T-helper 9 cell (primary cell): Measurements from ENCODE around the gene BMPER.

Experiments used
- DNase-seq: peaks from one replicate; pipeline ENCODE4 v3.0.0-alpha.2; 2020
- total RNA-seq, 2 donors: gene quantifications; one replicate each; lab custom pipeline; 2026; lab: John Stamatoyannopoulos, UW

BMPER gene
- total RNA-seq: 0.21 to 0.24 reads per million in 2 donors

DNA sequence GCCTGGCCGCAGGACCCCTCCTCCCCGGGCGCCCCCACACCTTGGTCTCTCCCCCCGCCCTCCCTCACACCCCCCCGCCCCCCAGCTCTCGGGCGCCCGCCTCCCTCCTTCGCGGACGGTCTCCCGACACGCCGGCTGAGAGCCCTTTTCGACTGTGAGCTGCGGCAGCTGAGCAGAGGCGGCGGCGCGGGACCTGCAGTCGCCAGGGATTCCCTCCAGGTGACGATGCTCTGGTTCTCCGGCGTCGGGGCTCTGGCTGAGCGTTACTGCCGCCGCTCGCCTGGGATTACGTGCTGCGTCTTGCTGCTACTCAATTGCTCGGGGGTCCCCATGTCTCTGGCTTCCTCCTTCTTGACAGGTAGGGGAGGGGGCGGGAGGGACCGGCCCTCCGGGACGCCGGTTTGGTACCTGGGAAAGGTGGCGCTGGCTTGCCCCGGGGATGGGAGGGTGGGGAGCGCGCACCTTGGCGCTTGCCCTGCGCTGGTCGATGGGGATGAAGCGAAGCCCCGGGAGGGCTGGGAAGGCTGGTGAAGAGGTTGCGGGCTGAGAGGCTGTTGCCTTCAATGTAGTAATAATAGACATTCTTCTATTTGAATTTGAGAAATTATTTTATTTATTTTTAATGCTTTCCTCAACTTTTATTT, at the start of gene BMPER:
TSS of gene BMPER (plus strand) at position 151 of the 644 bp plus-strand sequence. CDS start at position 226, 75 bp downstream.
- DNase-seq: no peak

GRCh38 chr7:33861947-33862346, 43.4 kb upstream of the BMPER start:
- DNase-seq: no peak

DNA sequence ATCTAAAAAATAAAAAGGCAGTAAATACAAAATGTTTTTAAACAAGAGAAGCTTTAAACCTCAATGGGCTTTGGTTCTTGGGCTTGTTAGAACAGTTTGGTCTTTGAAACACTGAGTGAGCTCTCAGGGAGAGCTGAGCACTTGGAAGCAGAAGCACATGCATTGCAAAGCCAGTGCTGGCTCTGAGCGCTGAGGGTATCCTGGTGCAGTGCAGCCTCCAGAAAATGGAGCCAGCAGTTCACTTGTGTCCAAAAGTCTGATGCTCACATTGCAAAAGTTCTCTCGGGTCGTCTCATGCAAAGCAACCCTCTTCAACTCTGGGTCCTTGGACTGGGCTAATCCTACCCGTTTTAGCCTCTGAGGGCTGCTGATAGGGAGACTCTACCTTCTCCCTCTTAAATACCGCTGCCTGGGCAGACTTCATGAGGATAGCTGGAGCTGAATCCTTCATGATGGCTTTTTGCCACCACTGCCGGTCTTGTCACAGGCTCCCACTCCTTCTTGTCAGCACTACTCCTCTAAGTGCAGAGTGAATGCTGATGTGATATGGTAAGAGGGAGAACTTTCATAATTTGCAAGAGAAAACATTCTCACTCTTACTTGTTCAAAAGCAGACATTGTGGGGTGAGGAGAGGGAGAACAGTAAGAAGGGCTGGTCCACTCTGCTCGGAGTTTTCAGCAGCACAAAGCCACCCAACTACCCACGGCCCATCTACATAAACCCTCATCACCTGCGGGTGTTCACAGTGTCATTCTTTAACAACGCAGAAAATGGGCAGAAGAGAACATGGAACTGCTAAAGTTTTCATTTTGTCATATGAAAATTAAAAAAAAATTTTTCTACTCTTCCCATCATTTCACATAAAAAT, 42.2 kb upstream of the BMPER start:
- no peak for DNase-seq

GRCh38 chr7:33868166-33868565, 37.2 kb upstream of the BMPER start:
- DNase-seq: no peak

DNA sequence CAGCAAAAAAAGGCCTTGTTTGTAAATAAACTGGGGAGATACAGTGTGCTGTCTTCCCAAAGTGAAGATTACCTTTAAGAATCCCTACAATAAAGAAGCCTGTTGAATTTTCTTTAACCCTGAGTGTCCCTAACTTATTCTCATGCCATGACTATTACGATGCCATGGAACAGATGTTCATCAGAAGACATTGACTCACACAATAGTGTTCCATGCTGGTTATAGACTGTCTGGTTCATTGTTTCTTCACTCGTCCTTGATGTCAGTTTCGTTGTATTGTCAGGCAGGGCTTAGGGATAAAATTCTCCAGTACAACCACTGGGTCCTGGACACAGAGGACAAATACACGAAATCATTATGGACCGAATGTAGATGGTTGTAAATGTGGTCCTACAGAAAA, 36.2 kb upstream of the BMPER start:
- no peak for DNase-seq

- DNase-seq: no peak
Observed at GRCh38 chr7:33870120-33870519, 35.2 kb upstream of the BMPER start.

DNA sequence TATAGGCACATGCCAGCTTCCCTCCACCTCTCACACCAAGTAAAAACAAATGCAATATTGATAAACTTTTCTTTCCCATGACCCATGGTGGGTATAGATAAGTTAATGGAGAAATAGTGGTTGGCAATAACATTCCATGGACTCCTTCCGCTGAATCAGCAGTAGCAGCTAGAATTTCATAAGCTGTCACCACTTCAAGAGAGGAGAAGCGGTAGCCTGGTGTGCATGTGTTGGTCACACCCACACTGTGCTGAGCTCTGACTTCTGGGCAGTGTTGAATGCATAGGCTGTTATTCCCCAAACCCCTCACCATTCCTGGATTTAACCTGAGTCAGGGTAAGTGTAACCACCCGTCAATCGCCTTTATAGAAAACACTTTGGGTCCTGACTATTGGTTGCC, 32.5 kb upstream of the BMPER start:
- DNase-seq: no peak

DNA sequence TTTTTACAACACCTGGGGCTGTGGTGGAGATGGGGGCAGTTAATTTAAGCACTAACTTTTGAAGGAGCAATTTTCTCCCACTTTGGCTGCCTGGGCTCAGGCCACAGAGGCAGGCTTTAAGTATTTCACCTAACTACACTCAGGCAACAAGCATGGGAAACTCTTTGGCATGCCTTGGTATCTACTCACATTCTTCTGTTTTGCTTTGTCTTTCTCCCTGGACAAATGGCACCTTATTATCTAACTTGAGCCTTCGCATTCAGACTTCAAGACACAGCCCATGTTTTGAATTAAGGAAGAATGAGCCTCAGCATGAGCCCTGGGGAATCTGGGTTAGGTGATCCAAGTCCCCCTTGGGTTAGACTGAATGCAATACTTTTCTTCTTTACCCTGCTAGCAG, 31.8 kb upstream of the BMPER start:
- no peak for DNase-seq

- DNase-seq: no peak
Observed at GRCh38 chr7:33873981-33874750, 31.2 kb upstream of the BMPER start.

DNA sequence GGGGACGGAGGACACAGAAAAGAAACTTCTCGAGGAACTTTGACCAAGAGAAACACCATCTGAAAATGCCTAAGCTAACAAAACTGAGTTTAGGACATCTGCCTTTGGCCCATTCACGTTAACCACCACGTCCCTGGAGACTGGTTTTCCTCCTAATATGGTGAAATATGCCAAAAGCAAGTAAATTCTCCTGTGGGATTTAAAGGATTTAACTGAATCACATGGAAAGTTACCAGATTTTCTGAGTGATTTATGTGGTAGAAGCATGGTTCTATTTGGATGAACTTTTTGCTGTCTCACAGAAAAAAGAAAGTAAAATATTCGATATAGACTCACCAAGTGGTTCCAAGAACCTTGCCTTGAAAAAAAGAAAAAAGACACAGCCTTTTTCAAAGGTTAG, 30.4 kb upstream of the BMPER start:
- DNase-seq: no peak

GRCh38 chr7:33876596-33877274, 28.6 kb upstream of the BMPER start:
- DNase-seq: no peak

DNA sequence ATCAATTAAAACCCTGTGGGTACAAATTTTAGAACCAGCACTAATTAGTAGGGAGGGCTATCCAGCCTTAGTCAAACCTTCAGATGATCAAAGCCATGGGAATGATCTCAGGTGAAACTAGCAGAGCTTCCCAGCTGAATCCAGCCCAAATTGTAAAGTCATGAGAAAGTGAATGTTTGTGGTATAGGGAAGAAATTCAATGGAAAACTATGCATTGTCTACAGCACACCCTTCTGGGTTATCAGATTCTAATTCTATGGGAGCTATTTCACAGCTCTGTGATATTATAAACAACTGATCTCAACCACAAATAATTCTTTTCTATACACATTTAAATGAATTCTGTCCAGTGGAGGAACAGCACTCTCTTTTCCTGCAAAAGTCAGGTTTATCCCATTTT, 24.6 kb upstream of the BMPER start:
- no peak for DNase-seq

GRCh38 chr7:33881316-33881715, 24.0 kb upstream of the BMPER start:
- DNase-seq: no peak

DNA sequence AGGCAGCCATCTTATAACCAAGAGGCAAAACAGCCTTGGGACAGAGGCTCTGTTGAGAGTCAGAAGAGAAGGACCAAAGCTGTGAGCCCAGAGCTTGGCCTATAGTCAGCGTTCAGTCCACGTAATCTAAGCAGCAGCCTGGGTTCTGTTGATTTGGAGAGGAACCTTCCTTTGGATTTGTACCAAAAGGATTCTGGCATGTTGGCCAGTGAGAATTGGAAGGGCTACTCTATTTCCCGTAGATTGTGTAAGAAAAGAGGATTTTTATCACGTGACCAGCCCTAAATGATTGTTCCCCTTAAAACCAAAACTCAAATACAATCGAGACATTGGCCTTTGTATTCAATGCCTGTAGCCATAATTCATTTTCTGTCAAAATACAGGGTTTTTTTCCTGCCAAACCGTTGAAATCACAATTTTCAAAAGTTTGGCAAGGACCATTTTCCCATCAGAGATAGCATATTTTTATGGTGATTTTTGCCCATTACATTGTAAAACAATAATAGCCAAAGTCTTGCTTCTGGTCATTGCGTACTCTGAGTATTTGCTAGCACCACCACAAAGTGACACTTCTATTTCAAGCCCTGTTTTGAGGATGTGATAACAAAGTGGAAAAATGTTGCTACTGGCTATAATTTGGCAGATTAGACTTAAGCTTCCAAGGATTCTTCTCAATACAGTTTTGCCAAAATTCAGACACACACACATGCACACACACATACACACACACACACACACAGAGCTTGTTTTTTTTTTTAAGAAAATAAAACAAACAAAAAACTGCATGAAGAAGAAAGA, 23.1 kb upstream of the BMPER start:
- DNase-seq: no peak

DNA sequence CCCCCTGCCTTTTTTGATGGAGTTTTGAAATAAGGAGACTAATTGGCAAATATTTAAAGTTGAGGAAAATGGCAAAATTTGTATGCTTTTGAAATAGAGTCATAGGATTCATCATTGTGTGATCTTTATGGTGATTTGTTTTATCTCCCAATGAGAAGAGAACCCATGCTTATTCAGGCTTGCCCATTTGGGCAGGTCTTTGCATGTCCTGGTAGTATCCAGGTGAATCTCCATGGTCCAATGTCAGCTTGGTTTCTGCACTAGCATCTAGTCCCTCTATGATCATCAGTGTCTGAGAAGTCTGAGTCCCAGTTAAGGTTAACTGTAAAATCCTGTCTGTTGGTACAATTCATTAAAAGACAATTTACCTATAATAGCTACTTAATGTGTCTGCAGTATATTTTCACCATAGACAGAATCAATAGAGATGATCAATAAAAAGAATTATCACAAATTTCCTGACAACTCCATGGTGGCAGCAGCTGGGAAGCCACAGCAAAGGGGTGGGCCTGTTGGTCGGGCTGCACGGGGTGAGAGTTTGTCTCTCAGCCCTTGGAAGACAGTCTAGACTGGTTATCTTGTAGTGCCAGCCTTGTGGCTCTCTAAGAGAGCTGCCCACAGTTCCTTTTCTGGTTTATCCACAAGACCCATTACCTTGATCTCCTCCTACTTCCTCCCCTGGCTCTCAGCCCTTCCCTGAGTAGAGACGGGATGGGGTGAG, 22.2 kb upstream of the BMPER start:
- no peak for DNase-seq

GRCh38 chr7:33883671-33883965, 21.7 kb upstream of the BMPER start:
- no peak for DNase-seq

- DNase-seq: no peak
Observed at GRCh38 chr7:33885290-33886148, 19.8 kb upstream of the BMPER start.

DNA sequence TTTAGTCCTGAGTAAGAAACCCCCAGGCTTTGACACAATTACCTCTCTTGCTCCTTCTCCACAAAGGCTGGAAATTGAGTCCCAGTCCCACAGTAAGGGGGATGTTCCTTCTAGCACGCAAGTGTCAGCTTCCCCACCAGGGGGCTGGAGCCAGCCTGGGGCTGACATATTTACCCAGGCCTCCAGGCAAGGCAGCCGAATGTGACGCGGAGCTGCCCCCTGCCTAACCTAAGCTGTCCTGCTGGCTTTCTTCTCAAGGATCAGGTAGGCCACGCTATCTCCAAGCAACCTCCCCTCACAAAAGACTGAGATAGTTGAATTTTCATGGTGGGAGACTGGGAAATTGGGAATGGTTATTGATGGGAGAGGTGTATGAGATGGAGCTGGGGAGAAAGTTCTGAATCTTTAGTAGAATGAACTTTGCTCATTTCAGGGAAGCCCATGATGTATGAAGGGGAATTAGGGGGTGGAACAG, 19.2 kb upstream of the BMPER start:
- DNase-seq: no peak

DNA sequence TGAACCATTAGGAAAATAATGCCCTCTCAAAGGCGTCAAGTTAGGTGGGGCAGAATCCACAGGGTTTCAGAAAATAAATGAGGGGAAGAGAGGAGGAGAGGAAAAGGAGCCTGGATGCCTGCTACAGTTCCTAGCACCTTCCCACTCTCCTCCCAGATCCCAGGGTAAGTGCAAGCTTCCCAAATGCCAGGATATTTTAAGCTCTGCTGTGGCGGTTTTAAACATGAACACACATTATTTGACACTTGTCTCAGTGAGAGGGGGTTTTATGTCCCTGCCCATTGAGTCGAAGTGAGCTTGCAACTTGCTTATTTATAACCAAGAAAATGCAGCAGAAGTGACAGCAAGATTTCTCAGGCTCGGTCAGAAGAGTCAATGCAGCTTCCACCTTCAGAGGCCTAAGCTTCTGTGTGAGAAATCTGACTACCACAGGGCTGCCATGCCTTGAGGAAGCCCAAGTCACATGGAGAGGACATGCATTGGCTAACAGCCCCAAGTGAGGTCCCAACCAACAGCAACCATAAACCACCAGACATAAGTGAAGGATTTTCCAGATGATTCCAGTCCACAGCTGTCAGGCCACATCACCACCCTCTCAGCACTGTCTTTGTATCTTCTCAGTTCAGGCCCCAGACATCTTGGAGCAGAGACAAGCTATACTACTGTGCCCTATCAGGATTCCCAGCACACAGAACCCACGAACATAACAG, 17.9 kb upstream of the BMPER start:
- DNase-seq: no peak

GRCh38 chr7:33888166-33888565, 17.2 kb upstream of the BMPER start:
- no peak for DNase-seq
